ENCODE results near the gene DPM1.

DNA sequence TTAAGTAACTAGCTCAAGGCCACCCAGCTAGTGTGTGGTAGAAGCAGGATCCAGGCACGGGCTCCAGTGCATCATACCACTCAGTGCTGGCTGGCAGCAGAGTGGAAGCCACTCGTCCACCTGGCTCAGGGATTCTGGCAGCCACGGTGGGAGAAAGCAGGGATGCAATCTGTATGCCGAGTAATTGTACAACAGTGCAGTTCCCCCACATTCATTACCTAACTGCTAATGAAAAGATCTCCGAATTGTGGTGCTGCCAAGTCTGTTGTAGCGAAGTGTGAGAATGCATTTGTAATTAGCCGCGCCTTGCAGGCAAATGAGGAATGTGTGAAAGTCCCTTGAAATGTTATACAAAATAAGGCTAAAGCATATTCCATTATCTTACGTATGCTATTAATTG lies 35.5 kb upstream of the DPM1 start:
- TF ChIP-seq, protein P1, sequence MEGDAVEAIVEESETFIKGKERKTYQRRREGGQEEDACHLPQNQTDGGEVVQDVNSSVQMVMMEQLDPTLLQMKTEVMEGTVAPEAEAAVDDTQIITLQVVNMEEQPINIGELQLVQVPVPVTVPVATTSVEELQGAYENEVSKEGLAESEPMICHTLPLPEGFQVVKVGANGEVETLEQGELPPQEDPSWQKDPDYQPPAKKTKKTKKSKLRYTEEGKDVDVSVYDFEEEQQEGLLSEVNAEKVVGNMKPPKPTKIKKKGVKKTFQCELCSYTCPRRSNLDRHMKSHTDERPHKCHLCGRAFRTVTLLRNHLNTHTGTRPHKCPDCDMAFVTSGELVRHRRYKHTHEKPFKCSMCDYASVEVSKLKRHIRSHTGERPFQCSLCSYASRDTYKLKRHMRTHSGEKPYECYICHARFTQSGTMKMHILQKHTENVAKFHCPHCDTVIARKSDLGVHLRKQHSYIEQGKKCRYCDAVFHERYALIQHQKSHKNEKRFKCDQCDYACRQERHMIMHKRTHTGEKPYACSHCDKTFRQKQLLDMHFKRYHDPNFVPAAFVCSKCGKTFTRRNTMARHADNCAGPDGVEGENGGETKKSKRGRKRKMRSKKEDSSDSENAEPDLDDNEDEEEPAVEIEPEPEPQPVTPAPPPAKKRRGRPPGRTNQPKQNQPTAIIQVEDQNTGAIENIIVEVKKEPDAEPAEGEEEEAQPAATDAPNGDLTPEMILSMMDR (conservative IDR thresholded peaks at IDR 0.05), result no peak
- no peak for TF ChIP-seq EZH2 (IDR thresholded peaks at IDR 0.05; ENCODE audit: low read depth)

Measured in PC-9 (cell line).